Transverse colon (tissue), 4 donors: ENCODE results near the gene SLC22A4. TPM values are rescaled to one million over a fixed set of nuclear protein-coding genes. Genes with fewer than 3 reads are reported as not detected.

Source experiments
- DNase-seq: peaks from one replicate; pipeline ENCODE4 v3.0.0-alpha.2; 2019
- H3K27ac ChIP-seq, 4 donors: fragments of 200-600 bp; sonication (generic); 2 replicates each; pipeline ENCODE4 v1.5.1; 2016 to 2018; ENCODE audit warnings: inconsistent platforms in 4 of 4
- H3K27me3 ChIP-seq: fragments of 200-600 bp; sonication (generic); 2 replicates; pipeline ENCODE4 v1.5.1; 2017; ENCODE audit warnings: inconsistent platforms
- H3K36me3 ChIP-seq, 4 donors: fragments of 200-600 bp; sonication (generic); 2 replicates each; pipeline ENCODE4 v1.5.1; 2017 to 2019; ENCODE audit warnings: inconsistent platforms in 4 of 4
- H3K4me1 ChIP-seq, 4 donors: fragments of 200-600 bp; sonication (generic); 2 replicates each; pipeline ENCODE4 v1.5.1; 2017 to 2020; ENCODE audit warnings: inconsistent platforms in 4 of 4
- H3K4me3 ChIP-seq, 4 donors: fragments of 200-600 bp; sonication (generic); 1 replicate in 1 of 4; 2 replicates in 3 of 4; pipeline versions ENCODE4 v1.5.1 to v1.6.1; 2017 to 2019; ENCODE audit warnings: inconsistent platforms in 4 of 4
- H3K9me3 ChIP-seq, 2 donors: fragments of 200-600 bp; sonication (generic); 2 replicates each; pipeline ENCODE4 v1.5.1; 2017 to 2019; ENCODE audit warnings: inconsistent platforms in 2 of 2
- CTCF ChIP-seq, 5 experiments: fragments of 200-600 bp in 3 of 5; fragments of 450-650 bp in 2 of 5; sonication (generic) in 3 of 5; IDR thresholded peaks; 1 replicate in 2 of 5; 2 replicates in 3 of 5; pipeline ENCODE4 v1.5.1; 2016 to 2017; ENCODE audit warnings: antibody characterized with exemption in 5 of 5, inconsistent platforms in 3 of 5, mild to moderate bottlenecking in 2 of 5, moderate library complexity in 1 of 5
- EP300 ChIP-seq: sonication (generic); formaldehyde crosslinking; IDR thresholded peaks from one replicate; pipeline ENCODE4 v1.6.1; 2017; ENCODE audit warnings: antibody characterized with exemption, low read depth
- POLR2A ChIP-seq: fragments of 450-650 bp; IDR thresholded peaks from one replicate; pipeline ENCODE4 v1.6.1; 2016; ENCODE audit warnings: antibody characterized with exemption, mild to moderate bottlenecking, moderate library complexity
- POLR2AphosphoS5 ChIP-seq, 3 donors: sonication (generic); formaldehyde crosslinking; IDR thresholded peaks; one replicate each; pipeline ENCODE4 v1.6.1; 2016; ENCODE audit warnings: antibody characterized with exemption in 3 of 3
- WGBS, 2 donors: methylation state at CpG; one replicate each; pipeline ENCODE4 v1.1.5; 2018; ENCODE audit warnings: low coverage in 1 of 2; 5-methylcytosine and 5-hydroxymethylcytosine counted together
- in situ Hi-C, 4 donors: fragments of 200-750 bp; cut with MboI; loops; one replicate each; pipeline versions ENCODE4 v1.15.0 to v1.15.1; 2017; ENCODE audit warnings: low sequenced_read_pairs in 3 of 4, low pct_ligation_motif_present in 1 of 4, low pct_unique_long_range_greater_than_20kb in 1 of 4
- intact Hi-C: fragments of 100-400 bp; cut with DNase I; formaldehyde crosslinking; loops from one replicate; pipeline ENCODE4 v1.15.1; 2023; ENCODE audit warnings: low total_unique reads
- total RNA-seq, 4 donors: library from RNA; depleted of rRNA; stranded (reverse); fragments of >200 nt; gene quantifications; one replicate each; pipeline ENCODE4 v1.1.0, GENCODE V29; 2016

The SLC22A4 gene
- total RNA-seq, 4 donors from 2014 or later, result 1.6 to 48.3 (median 14.5) TPM; not detected in 1

- in situ Hi-C loops, result loop anchor here in 1 of 4 donors (25.0 kb wide), 1 partner anchor 276 kb away; the partner anchor contains the start of gene IL5
- peak; percentile 46 for DNase-seq
- WGBS, 2 donors, result 31 to 44% methylated on average over 2 to 6 of the region's 6 CpGs
- intact Hi-C loops, result no loop called here
- Histone ChIP-seq H3K4me1 (peaks cover 28 to 68% (median 57%) of the 10 kb centered on the region in 4 donors), H3K4me3 (peak overlapping the region in 1 of 4 donors; percentile 3), H3K27ac (peak overlapping the region; percentile 87 to 97 (median 94)), H3K27me3 (peaks cover 17% of the 10 kb centered on the region), H3K9me3 (no peaks in the 10 kb centered on the region), H3K36me3 (no peaks in the 10 kb centered on the region)
- TF ChIP-seq EP300 (no peak), POLR2AphosphoS5 (IDR thresholded peaks at IDR 0.05) (peak in 1 of 3 donors; percentile 10)
These were observed 33.3 kb upstream of the SLC22A4 start for GRCh38 chr5:132260714-132261551.

- Histone ChIP-seq H3K36me3 (no peaks in the 10 kb centered on the region), H3K4me3 (no peak overlapping the region), H3K4me1 (peaks cover 33 to 72% (median 61%) of the 10 kb centered on the region in 4 donors), H3K9me3 (no peaks in the 10 kb centered on the region), H3K27ac (peak overlapping the region; percentile 87 to 97 (median 94)), H3K27me3 (peaks cover 8% of the 10 kb centered on the region)
- intact Hi-C loops, result no loop called here
- TF ChIP-seq POLR2AphosphoS5 (IDR thresholded peaks at IDR 0.05), result no peak
- no peak for TF ChIP-seq POLR2A
- no peak for TF ChIP-seq CTCF (IDR thresholded peaks at IDR 0.05)
- TF ChIP-seq EP300, result no peak
- 97% methylated on average over 4 of the region's 7 CpGs; no CpG with 5 or more reads in 1 of the 2 donors for WGBS, 2 donors
- in situ Hi-C loops, result loop anchor here in 1 of 4 donors (25.0 kb wide), 1 partner anchor 275 kb away; the partner anchor contains the start of gene IL5
- peak; percentile 4 for DNase-seq
These were observed 32.0 kb upstream of the SLC22A4 start for GRCh38 chr5:132261881-132262845.

- Histone ChIP-seq H3K4me1 (peaks cover 33 to 71% (median 60%) of the 10 kb centered on the region in 4 donors), H3K36me3 (no peaks in the 10 kb centered on the region), H3K27ac (peak overlapping the region; percentile 87 to 97 (median 94)), H3K9me3 (no peaks in the 10 kb centered on the region), H3K27me3 (peaks cover 2% of the 10 kb centered on the region), H3K4me3 (no peak overlapping the region)
- intact Hi-C loops, result no loop called here
- WGBS, 2 donors, result 92% methylated on average over 2 of the region's 2 CpGs; no CpG with 5 or more reads in 1 of the 2 donors
- TF ChIP-seq POLR2A (no peak), EP300 (no peak), POLR2AphosphoS5 (IDR thresholded peaks at IDR 0.05) (no peak), CTCF (IDR thresholded peaks at IDR 0.05) (no peak)
- in situ Hi-C loops, result loop anchor here in 1 of 4 donors (25.0 kb wide), 1 partner anchor 274 kb away; the partner anchor contains the start of gene IL5
- DNase-seq, result peak; percentile 2
These were observed 31.2 kb upstream of the SLC22A4 start for GRCh38 chr5:132262882-132263547.
